Measurements from ENCODE around the gene NNAT. TPM values are rescaled to one million over a fixed set of nuclear protein-coding genes. Genes with fewer than 3 reads are reported as not detected.
"Not testable (repeated sequence)": the region's sequence is repeated elsewhere in the genome, so short reads cannot be mapped to it uniquely, and the experiment has no call there.

NNAT gene
- total RNA-seq, 1 donor from 2014 or later, result 65.2 TPM

DNA sequence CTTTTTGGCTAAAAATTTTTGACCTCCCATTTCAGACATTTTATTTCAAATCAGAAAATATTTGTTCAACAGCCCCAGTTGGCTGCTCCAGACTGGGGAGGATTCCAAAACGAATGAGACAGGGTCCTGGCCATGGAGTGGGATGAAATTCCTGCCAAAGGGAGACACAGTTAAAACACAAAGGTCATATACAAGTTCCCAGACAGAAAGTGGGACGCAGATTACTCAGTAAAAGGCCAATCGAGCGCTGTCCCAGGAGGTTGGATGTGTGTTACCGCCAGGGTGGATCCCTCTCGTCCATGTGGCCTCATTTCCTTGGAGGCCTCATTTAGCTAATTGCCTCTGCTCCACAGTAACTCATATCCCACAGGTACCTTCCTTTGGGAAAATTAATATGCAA, 41.8 kb upstream of the NNAT start:
- no peak for DNase-seq (ENCODE audit: low read depth)
- TF ChIP-seq, protein P1, sequence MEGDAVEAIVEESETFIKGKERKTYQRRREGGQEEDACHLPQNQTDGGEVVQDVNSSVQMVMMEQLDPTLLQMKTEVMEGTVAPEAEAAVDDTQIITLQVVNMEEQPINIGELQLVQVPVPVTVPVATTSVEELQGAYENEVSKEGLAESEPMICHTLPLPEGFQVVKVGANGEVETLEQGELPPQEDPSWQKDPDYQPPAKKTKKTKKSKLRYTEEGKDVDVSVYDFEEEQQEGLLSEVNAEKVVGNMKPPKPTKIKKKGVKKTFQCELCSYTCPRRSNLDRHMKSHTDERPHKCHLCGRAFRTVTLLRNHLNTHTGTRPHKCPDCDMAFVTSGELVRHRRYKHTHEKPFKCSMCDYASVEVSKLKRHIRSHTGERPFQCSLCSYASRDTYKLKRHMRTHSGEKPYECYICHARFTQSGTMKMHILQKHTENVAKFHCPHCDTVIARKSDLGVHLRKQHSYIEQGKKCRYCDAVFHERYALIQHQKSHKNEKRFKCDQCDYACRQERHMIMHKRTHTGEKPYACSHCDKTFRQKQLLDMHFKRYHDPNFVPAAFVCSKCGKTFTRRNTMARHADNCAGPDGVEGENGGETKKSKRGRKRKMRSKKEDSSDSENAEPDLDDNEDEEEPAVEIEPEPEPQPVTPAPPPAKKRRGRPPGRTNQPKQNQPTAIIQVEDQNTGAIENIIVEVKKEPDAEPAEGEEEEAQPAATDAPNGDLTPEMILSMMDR (conservative IDR thresholded peaks at IDR 0.05; ENCODE audit: low read depth, low read length), result no peak
- no peak overlapping the region for H3K4me3 ChIP-seq (ENCODE audit: low read depth, low read length)

DNA sequence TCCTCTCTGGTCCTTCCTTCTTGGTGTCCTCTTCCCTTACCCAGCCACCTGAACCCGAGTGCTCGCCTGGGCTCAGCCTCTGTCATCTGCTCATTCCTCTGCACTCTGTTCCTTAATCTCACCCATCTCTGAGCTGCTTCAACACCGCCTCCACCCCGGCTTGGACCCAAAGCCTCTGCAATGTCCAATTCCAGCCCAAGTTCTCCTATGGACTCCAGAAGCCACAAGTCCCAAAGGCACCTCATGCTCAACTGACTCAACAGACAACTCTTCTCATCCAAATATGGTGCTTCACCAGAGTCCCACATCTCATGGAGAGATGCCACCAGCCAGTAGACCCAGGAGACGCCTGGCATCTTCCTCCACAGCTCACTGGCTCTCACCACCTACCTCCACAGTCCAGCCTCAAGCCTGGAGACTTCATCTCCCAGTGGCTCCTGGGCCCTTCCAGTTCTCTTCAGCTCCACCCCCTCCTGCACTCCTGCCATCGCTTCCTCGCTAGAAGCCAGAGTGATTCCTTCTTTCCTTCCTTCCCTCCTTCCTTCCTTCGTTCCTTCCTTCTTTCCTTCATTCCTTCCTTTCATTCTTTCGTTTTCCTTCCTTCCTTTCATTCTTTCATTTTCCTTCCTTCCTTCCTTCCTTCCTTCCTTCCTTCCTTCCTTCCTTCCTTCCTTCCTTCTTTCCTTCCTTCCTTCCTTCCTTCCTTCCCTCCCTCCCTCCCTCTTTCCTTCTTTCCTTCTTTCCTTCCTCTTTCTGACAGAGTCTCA, 40.9 kb upstream of the NNAT start:
- no peak for DNase-seq (ENCODE audit: low read depth)
- no peak overlapping the region for H3K4me3 ChIP-seq (ENCODE audit: low read depth, low read length)
- TF ChIP-seq, protein P1 (conservative IDR thresholded peaks at IDR 0.05; ENCODE audit: low read depth, low read length), result no peak

DNA sequence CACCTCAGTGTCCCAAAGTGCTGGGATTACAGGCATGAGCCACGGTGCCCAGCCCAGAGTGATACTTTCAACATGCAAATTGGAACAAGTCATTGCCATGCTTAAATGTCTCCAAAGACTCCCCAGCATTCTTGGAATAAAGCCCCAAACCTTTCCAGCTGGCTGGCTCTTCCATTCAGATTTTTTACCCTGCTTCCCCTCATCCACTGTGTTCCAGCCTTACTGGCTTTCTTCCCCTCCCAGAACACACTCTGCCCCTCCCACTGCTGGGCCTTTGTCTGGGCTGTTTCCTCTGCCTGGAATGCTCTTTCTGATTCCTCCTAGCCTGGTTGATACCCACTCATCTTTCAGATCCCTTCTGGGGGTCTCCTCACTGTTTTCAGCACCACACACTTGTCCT, 40.1 kb upstream of the NNAT start:
- H3K4me3 ChIP-seq (ENCODE audit: low read depth, low read length), result no peak overlapping the region
- DNase-seq (ENCODE audit: low read depth), result no peak

DNA sequence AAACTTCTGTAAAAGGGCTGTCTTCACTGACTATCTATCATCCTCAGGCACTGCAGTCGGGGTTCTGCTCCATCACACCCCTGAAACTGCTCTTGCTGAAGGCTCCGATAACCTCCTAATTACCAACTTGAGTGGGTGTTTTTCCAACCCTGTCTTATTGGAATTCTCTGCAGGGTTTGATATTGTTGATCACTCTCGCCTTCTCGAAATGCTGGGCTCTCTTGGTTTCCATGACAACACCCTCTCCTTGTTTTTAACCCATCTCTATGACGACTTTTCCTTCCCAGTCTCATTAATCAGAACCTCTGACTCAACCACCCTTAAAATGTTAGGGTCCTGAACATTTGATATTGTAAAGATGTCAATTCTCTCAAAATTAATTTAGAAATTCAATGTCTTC, 39.4 kb upstream of the NNAT start:
- DNase-seq (ENCODE audit: low read depth), result no peak
- TF ChIP-seq, protein P1 (conservative IDR thresholded peaks at IDR 0.05; ENCODE audit: low read depth, low read length), result no peak

More for the DNA sequence above, 40.1 kb upstream of the NNAT start:
- TF ChIP-seq, protein P1 (conservative IDR thresholded peaks at IDR 0.05; ENCODE audit: low read depth, low read length), result no peak

DNA sequence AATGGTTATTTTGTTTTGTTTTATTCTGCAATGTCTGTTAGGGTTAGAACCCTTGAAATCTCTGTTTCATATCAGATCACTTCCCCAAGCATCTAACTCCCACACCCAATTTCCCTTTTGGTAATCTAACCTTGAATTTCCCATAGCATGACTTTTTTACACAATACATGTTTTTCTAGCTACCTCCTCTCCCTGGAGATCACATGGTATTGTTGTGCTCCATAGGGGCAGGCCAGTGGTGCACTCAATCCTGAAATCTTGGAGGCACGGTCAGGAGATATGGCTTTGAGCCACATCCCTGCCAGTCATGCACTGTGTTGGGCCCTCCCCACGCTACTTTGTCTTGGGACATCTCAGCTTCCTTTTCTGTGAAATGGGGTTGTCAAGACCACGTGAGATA, 36.7 kb upstream of the NNAT start:
- no peak for DNase-seq (ENCODE audit: low read depth)
- TF ChIP-seq, protein P1 (conservative IDR thresholded peaks at IDR 0.05; ENCODE audit: low read depth, low read length), result no peak
- no peak overlapping the region for H3K4me3 ChIP-seq (ENCODE audit: low read depth, low read length)

More for the DNA sequence above, 39.4 kb upstream of the NNAT start:
- no peak overlapping the region for H3K4me3 ChIP-seq (ENCODE audit: low read depth, low read length)

DNA sequence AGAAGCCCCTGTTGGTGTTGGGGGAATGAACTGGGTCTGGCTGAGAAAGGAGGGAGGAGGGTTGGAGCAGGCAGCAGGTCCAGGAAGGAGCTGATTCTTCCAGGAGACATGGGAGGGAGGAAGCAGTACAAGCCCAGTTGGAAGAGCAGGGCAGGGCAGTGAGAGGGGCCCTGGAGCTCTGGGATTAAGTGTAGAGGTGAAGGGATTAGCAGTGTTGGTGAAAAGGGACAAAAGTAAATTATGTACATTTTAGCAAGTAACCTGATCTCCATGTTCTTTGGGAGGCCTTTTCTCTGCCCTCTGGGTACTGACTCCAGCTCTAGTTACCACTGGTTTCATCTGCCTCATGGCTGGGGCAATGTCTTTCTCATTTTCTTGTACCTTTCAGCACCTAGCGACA, 34.8 kb upstream of the NNAT start:
- H3K4me3 ChIP-seq (ENCODE audit: low read depth, low read length); DNase-seq (ENCODE audit: low read depth): not testable (repeated sequence)

DNA sequence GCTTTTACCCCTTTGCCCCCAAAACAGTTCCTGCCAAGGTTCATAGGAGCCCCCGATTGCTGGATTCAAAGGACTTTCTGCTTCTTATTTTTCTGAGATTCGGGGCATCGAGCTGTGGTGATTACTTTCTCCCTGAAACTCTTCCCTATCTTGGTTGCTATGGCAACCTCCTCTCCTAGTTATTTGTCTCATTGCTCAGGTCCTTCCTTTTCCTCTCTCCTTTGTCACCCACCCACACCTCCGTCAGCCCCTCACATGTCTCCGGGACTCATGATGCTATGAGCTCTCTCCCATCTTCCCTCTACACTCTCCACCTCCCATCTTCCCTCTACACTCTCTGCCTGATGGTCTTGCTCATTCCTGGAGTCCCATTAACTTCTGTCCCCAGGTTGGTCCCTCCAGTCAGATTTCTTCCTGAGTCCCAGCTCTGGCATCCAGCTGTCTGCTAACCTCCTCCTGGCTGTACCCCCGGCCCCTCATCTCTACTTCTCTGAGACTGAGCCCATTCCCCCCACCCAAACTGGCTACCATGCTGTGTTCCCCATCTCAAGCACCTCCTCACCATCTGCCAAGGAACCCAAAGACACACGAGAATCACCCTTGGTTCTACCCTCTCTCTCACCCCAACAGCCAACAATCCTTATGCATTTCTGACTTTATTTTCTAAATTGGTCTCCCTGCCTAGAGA, 30.2 kb upstream of the NNAT start:
- no peak overlapping the region for H3K4me3 ChIP-seq (ENCODE audit: low read depth, low read length)
- TF ChIP-seq, protein P1 (conservative IDR thresholded peaks at IDR 0.05; ENCODE audit: low read depth, low read length), result no peak
- no peak for DNase-seq (ENCODE audit: low read depth)

Data from epithelial cell of proximal tubule (primary cell).